Neuronal stem cell (in vitro differentiated cells): ENCODE results near the gene KIF13A.

Experiments used
- DNase-seq: peaks from one replicate; pipeline ENCODE4 v3.0.0-alpha.2; 2013; ENCODE audit warnings: low spot score
- H2AFZ ChIP-seq: one replicate; pipeline ENCODE4 v1.6.1; 2013; ENCODE audit warnings: mild to moderate bottlenecking, low read length, inconsistent platforms
- H2AK5ac ChIP-seq: 2 replicates; pipeline ENCODE4 v1.6.1; 2013; ENCODE audit warnings: low read depth, mild to moderate bottlenecking, inconsistent platforms, low read length, moderate library complexity, mixed read lengths
- H2BK120ac ChIP-seq: 2 replicates; pipeline ENCODE4 v1.6.1; 2013; ENCODE audit warnings: low read depth, mild to moderate bottlenecking, inconsistent platforms, low read length, moderate library complexity, mixed read lengths
- H2BK12ac ChIP-seq: one replicate; pipeline ENCODE4 v1.6.1; 2013; ENCODE audit warnings: low read length, inconsistent platforms
- H2BK15ac ChIP-seq: 2 replicates; pipeline ENCODE4 v1.6.1; 2013; ENCODE audit warnings: mild to moderate bottlenecking, low read length, inconsistent platforms, mixed read lengths
- H2BK5ac ChIP-seq: one replicate; pipeline ENCODE4 v1.6.1; 2013; ENCODE audit warnings: inconsistent platforms, mild to moderate bottlenecking, low read length, moderate library complexity
- H3K14ac ChIP-seq: one replicate; pipeline ENCODE4 v1.6.1; 2013; ENCODE audit warnings: low read length, inconsistent platforms
- H3K18ac ChIP-seq: 2 replicates; pipeline ENCODE4 v1.6.1; 2013; ENCODE audit warnings: low read length, inconsistent platforms
- H3K23ac ChIP-seq: 2 replicates; pipeline ENCODE4 v1.6.1; 2013; ENCODE audit warnings: low read depth, mild to moderate bottlenecking, mixed read lengths, low read length, inconsistent platforms; ENCODE audit not compliant: poor library complexity
- H3K27ac ChIP-seq: replicated peaks from 3 replicates; pipeline ENCODE4 v1.5.1; 2013; ENCODE audit warnings: low read length, inconsistent platforms
- H3K27me3 ChIP-seq, 3 experiments: 2 replicates each; pipeline ENCODE4 v1.6.1; 2013; ENCODE audit warnings: low read length in 3 of 3, mild to moderate bottlenecking in 2 of 3, inconsistent platforms in 1 of 3, low read depth in 1 of 3, mixed read lengths in 1 of 3, moderate library complexity in 1 of 3; ENCODE audit not compliant: control insufficient read depth in 3 of 3, insufficient read depth in 3 of 3
- H3K36me3 ChIP-seq, 2 donors: replicated peaks in 1 of 2; 2 replicates each; pipeline ENCODE4 v1.6.1; 2013; ENCODE audit warnings: low read length in 2 of 2; ENCODE audit not compliant: control insufficient read depth in 2 of 2, insufficient read depth in 2 of 2
- H3K4ac ChIP-seq: 2 replicates; pipeline ENCODE4 v1.6.1; 2013; ENCODE audit warnings: inconsistent platforms, mild to moderate bottlenecking, low read length, moderate library complexity
- H3K4me1 ChIP-seq, 2 donors: 1 replicate in 1 of 2; 2 replicates in 1 of 2; pipeline ENCODE4 v1.6.1; 2013; ENCODE audit warnings: low read length in 2 of 2, low read depth in 1 of 2; ENCODE audit not compliant: control insufficient read depth in 2 of 2, insufficient read depth in 1 of 2
- H3K4me2 ChIP-seq: one replicate; pipeline ENCODE4 v1.6.1; 2013; ENCODE audit warnings: mild to moderate bottlenecking, low read length, inconsistent platforms; ENCODE audit not compliant: insufficient read depth, poor library complexity, severe bottlenecking
- H3K4me3 ChIP-seq, 2 donors: 2 replicates each; pipeline ENCODE4 v1.5.1; 2013; ENCODE audit warnings: low read length in 2 of 2, mild to moderate bottlenecking in 2 of 2, inconsistent platforms in 1 of 2, moderate library complexity in 1 of 2
- H3K79me1 ChIP-seq: one replicate; pipeline ENCODE4 v1.6.1; 2013; ENCODE audit warnings: low read depth, mild to moderate bottlenecking, inconsistent platforms, low read length, moderate library complexity
- H3K9ac ChIP-seq: one replicate; pipeline ENCODE4 v1.6.1; 2013; ENCODE audit warnings: mild to moderate bottlenecking, low read depth, low read length, inconsistent platforms; ENCODE audit not compliant: poor library complexity
- H3K9me3 ChIP-seq, 2 donors: replicated peaks in 1 of 2; 2 replicates each; pipeline versions ENCODE3 to v1.6.1; 2013; ENCODE audit warnings: low read length in 2 of 2, mild to moderate bottlenecking in 2 of 2, inconsistent platforms in 1 of 2, low read depth in 1 of 2, mixed read lengths in 1 of 2, moderate library complexity in 1 of 2; ENCODE audit not compliant: control insufficient read depth in 2 of 2, insufficient read depth in 1 of 2
- H4K8ac ChIP-seq: one replicate; pipeline ENCODE4 v1.6.1; 2013; ENCODE audit warnings: low read depth, mild to moderate bottlenecking, inconsistent platforms, low read length, moderate library complexity
- H4K91ac ChIP-seq: one replicate; pipeline ENCODE4 v1.6.1; 2013; ENCODE audit warnings: low read length, low read depth, mild to moderate bottlenecking, inconsistent platforms; ENCODE audit not compliant: poor library complexity
- WGBS, 2 donors: extraction: QIAGEN DNeasy Blood & Tissue Kit; methylation state at CpG; one replicate each; pipeline ENCODE4 v1.1.7; 2013; ENCODE audit warnings: missing lambda C conversion rate in 2 of 2, mixed read lengths in 1 of 2; ENCODE audit not compliant: insufficient read length in 2 of 2, insufficient replicate concordance in 1 of 2; ENCODE audit errors: extremely low coverage in 2 of 2; 5-methylcytosine and 5-hydroxymethylcytosine counted together

KIF13A gene

GRCh38 chr6:17933716-17934115 is 53.7 kb downstream of the KIF13A start:
- H2AK5ac ChIP-seq = no peak overlapping the region
- no CpG with 5 or more reads among the region's 4 CpGs for WGBS, 2 donors
- no peak overlapping the region for H3K4ac ChIP-seq
- no peak overlapping the region for H3K23ac ChIP-seq
- no peak overlapping the region for H4K91ac ChIP-seq
- H3K4me3 ChIP-seq = no peak overlapping the region
- H3K27ac ChIP-seq = no peak overlapping the region
- no peaks in the 10 kb centered on the region for H3K9me3 ChIP-seq
- no peak overlapping the region for H2BK5ac ChIP-seq
- DNase-seq = no peak
- no peak overlapping the region for H2AFZ ChIP-seq
- H3K9ac ChIP-seq = no peak overlapping the region
- no peak overlapping the region for H2BK120ac ChIP-seq
- H3K79me1 ChIP-seq = no peaks in the 10 kb centered on the region
- H3K27me3 ChIP-seq = no peaks in the 10 kb centered on the region
- no peaks in the 10 kb centered on the region for H3K36me3 ChIP-seq
- no peak overlapping the region for H3K14ac ChIP-seq
- H2BK12ac ChIP-seq = no peak overlapping the region
- peaks cover 4 to 5% of the 10 kb centered on the region in 2 donors for H3K4me1 ChIP-seq
- no peak overlapping the region for H3K18ac ChIP-seq
- no peak overlapping the region for H2BK15ac ChIP-seq
- H4K8ac ChIP-seq = no peak overlapping the region
- no peak overlapping the region for H3K4me2 ChIP-seq

- no peak overlapping the region for H2BK12ac ChIP-seq
- no peak overlapping the region for H3K23ac ChIP-seq
- no peak overlapping the region for H2BK5ac ChIP-seq
- no peak overlapping the region for H2BK120ac ChIP-seq
- no peak overlapping the region for H3K4me3 ChIP-seq
- no peaks in the 10 kb centered on the region for H3K36me3 ChIP-seq
- no peak overlapping the region for H3K4ac ChIP-seq
- H3K18ac ChIP-seq = no peak overlapping the region
- H3K79me1 ChIP-seq = no peaks in the 10 kb centered on the region
- H3K9me3 ChIP-seq = no peaks in the 10 kb centered on the region
- no peak overlapping the region for H3K4me2 ChIP-seq
- no peak overlapping the region for H3K27ac ChIP-seq
- H2BK15ac ChIP-seq = no peak overlapping the region
- H4K8ac ChIP-seq = no peak overlapping the region
- DNase-seq = no peak
- H3K4me1 ChIP-seq = peaks cover 4 to 5% of the 10 kb centered on the region in 2 donors
- H2AFZ ChIP-seq = no peak overlapping the region
- no peaks in the 10 kb centered on the region for H3K27me3 ChIP-seq
- no peak overlapping the region for H3K14ac ChIP-seq
- no peak overlapping the region for H3K9ac ChIP-seq
- no peak overlapping the region for H4K91ac ChIP-seq
- no peak overlapping the region for H2AK5ac ChIP-seq
- no CpG with 5 or more reads among the region's 5 CpGs for WGBS, 2 donors
These were observed 55.0 kb downstream of the KIF13A start for GRCh38 chr6:17932330-17932852.

- no peak for DNase-seq
- Histone ChIP-seq H3K4me2 (no peak overlapping the region), H3K23ac (no peak overlapping the region), H2BK12ac (no peak overlapping the region), H3K27ac (no peak overlapping the region), H4K91ac (no peak overlapping the region), H3K14ac (no peak overlapping the region), H3K36me3 (no peaks in the 10 kb centered on the region), H2BK120ac (no peak overlapping the region), H3K18ac (no peak overlapping the region), H3K4me3 (no peak overlapping the region), H2AFZ (no peak overlapping the region), H2BK5ac (no peak overlapping the region), H2BK15ac (no peak overlapping the region), H3K4me1 (peaks cover 4 to 5% of the 10 kb centered on the region in 2 donors), H3K27me3 (no peaks in the 10 kb centered on the region), H3K79me1 (no peaks in the 10 kb centered on the region), H2AK5ac (no peak overlapping the region), H3K9ac (no peak overlapping the region), H3K9me3 (no peaks in the 10 kb centered on the region), H3K4ac (no peak overlapping the region), H4K8ac (no peak overlapping the region)
These were observed 56.2 kb downstream of the KIF13A start for GRCh38 chr6:17931227-17931626.

- Histone ChIP-seq H2BK15ac (no peak overlapping the region), H2BK5ac (no peak overlapping the region), H2BK12ac (no peak overlapping the region), H3K14ac (no peak overlapping the region), H3K4me1 (peaks cover 4 to 5% of the 10 kb centered on the region in 2 donors), H4K8ac (no peak overlapping the region), H3K79me1 (no peaks in the 10 kb centered on the region), H2AFZ (no peak overlapping the region), H3K4me3 (no peak overlapping the region), H3K9me3 (no peaks in the 10 kb centered on the region), H3K23ac (no peak overlapping the region), H3K9ac (no peak overlapping the region), H3K18ac (no peak overlapping the region), H3K4me2 (no peak overlapping the region), H2BK120ac (no peak overlapping the region), H2AK5ac (no peak overlapping the region), H4K91ac (no peak overlapping the region), H3K36me3 (no peaks in the 10 kb centered on the region), H3K27ac (no peak overlapping the region), H3K4ac (no peak overlapping the region), H3K27me3 (no peaks in the 10 kb centered on the region)
- DNase-seq = no peak
- no CpG with 5 or more reads among the region's 5 CpGs for WGBS, 2 donors
These were observed 57.0 kb downstream of the KIF13A start for GRCh38 chr6:17930321-17930993.
